Hypothalamus (tissue), 51 donors: ENCODE results near the gene TADA2A.
"Not testable (repeated sequence)": the region's sequence is repeated elsewhere in the genome, so short reads cannot be mapped to it uniquely, and the experiment has no call there.

Experiments used
- DNase-seq, 51 donors: peaks; one replicate each; lab custom pipeline; 2025; lab: John Stamatoyannopoulos, UW

Gene TADA2A

GRCh38 chr17:37399265-37399803 is 7.4 kb upstream of the TADA2A start:
- no peak for DNase-seq

- no peak for DNase-seq
These were observed 6.2 kb upstream of the TADA2A start for GRCh38 chr17:37400505-37400904.

GRCh38 chr17:37405522-37405921 is 1.2 kb upstream of the TADA2A start:
- not testable (repeated sequence) for DNase-seq

GRCh38 chr17:37405955-37406634 is 591 bp upstream of the TADA2A start:
- peak in 2 of 51 donors; percentile 40 to 66 for DNase-seq

- not testable (repeated sequence) for DNase-seq
These were observed 1.4 kb downstream of the TADA2A start for GRCh38 chr17:37408145-37408479.

GRCh38 chr17:37410357-37410756 is 3.7 kb downstream of the TADA2A start:
- no peak for DNase-seq

GRCh38 chr17:37413875-37414519 is 7.3 kb downstream of the TADA2A start:
- DNase-seq = no peak

GRCh38 chr17:37417852-37418251 is 11.2 kb downstream of the TADA2A start:
- DNase-seq = no peak

GRCh38 chr17:37422971-37423625 is 16.4 kb downstream of the TADA2A start:
- DNase-seq = no peak

- no peak for DNase-seq
These were observed 18.6 kb downstream of the TADA2A start for GRCh38 chr17:37425268-37425667.

- no peak for DNase-seq
These were observed 22.4 kb downstream of the TADA2A start for GRCh38 chr17:37429039-37429438.

GRCh38 chr17:37429453-37429852 is 22.8 kb downstream of the TADA2A start:
- DNase-seq = no peak

GRCh38 chr17:37430051-37430627 is 23.5 kb downstream of the TADA2A start:
- DNase-seq = no peak

GRCh38 chr17:37432671-37433070 is 26.0 kb downstream of the TADA2A start:
- DNase-seq = no peak

GRCh38 chr17:37438141-37438540 is 31.5 kb downstream of the TADA2A start:
- DNase-seq = no peak

GRCh38 chr17:37440424-37440823 is 33.7 kb downstream of the TADA2A start:
- no peak for DNase-seq

- DNase-seq = not testable (repeated sequence)
These were observed 34.8 kb downstream of the TADA2A start for GRCh38 chr17:37441369-37442014.

- peak in 1 of 51 donors; percentile 17 for DNase-seq
These were observed 39.3 kb downstream of the TADA2A start for GRCh38 chr17:37446027-37446426.

- DNase-seq = peak in 2 of 51 donors; percentile 8 to 19
These were observed 41.0 kb downstream of the TADA2A start for GRCh38 chr17:37447641-37448040.

- DNase-seq = no peak
These were observed 43.4 kb downstream of the TADA2A start for GRCh38 chr17:37450112-37450511.

- not testable (repeated sequence) for DNase-seq
These were observed 51.1 kb downstream of the TADA2A start for GRCh38 chr17:37457801-37458200.
